Measurements from ENCODE around the gene MOCS1. TPM values are rescaled to one million over a fixed set of nuclear protein-coding genes. Genes with fewer than 3 reads are reported as not detected.

The MOCS1 gene
- total RNA-seq, 1 donor from 2014 or later = 22.9 TPM

- Histone ChIP-seq H3K27ac (no peak overlapping the region), H3K4me1 (peaks cover 44% of the 10 kb centered on the region)
These were observed 5.1 kb downstream of the MOCS1 start for GRCh38 chr6:39929039-39929732.

DNA sequence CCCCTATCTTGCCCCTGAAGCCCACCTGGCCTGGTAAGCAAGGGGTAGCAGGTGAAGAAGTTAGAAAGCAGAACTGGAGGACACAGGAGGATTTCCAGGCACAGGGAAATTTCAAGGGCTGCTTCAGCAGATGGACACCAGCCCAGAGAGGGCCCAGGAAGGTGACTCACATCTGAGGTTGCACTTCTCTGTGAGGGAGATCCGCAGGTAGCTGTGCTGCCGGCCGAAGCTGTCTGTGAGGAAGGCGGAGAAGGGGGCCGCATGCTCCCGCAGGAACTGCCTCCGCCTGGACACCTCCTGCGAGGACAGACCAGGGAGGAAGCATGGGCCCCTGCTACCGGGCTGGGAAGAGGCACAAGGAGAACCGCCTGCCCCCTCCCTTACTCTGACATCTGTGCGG lies 7.1 kb downstream of the MOCS1 start:
- ATAC-seq = peak in 1 of 2 donors; percentile 55
- no peak overlapping the region for H3K27ac ChIP-seq
- H3K36me3 ChIP-seq = peaks cover 40% of the 10 kb centered on the region
- no peak overlapping the region for H3K4me3 ChIP-seq
- DNase-seq = no peak
- H3K9me3 ChIP-seq = no peaks in the 10 kb centered on the region
- peaks cover 39% of the 10 kb centered on the region for H3K4me1 ChIP-seq
- H3K27me3 ChIP-seq (ENCODE audit: low read depth) = no peaks in the 10 kb centered on the region
- intact Hi-C loops (cut with DNase I) = no loop called here
- TF ChIP-seq CTCF (IDR thresholded peaks at IDR 0.05) = no peak

More at GRCh38 chr6:39929039-39929732, 5.1 kb downstream of the MOCS1 start:
- ATAC-seq (peak in 1 of 2 donors; percentile 3), DNase-seq (no peak)
- intact Hi-C loops (cut with DNase I) = no loop called here
- no peak for TF ChIP-seq CTCF (IDR thresholded peaks at IDR 0.05)
- H3K4me3 ChIP-seq = no peak overlapping the region
- H3K36me3 ChIP-seq = peaks cover 22% of the 10 kb centered on the region
- peaks cover 2% of the 10 kb centered on the region for H3K27me3 ChIP-seq (ENCODE audit: low read depth)
- no peaks in the 10 kb centered on the region for H3K9me3 ChIP-seq

DNA sequence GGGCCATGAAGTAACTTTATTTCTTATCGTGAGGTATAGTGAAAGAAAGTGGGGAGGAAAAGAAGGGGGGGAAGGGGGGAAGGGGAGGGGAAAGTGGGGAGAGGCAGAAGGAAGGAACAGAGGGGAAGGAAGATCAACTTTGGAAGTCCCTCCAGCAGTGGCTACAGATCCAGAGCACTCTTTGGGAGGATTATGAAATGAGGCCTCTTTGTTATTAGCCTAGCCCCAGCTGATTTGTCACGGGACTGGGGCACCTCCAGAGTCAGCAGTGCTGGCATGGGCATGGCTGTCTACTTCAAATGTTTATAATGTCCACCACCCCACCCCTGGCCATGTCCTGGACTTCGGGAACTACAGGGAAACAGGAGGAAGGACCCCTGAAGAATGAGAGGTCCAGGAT lies 7.6 kb downstream of the MOCS1 start:
- Histone ChIP-seq H3K27me3 (ENCODE audit: low read depth) (no peaks in the 10 kb centered on the region), H3K36me3 (peaks cover 45% of the 10 kb centered on the region), H3K4me3 (no peak overlapping the region), H3K4me1 (peaks cover 37% of the 10 kb centered on the region), H3K9me3 (no peaks in the 10 kb centered on the region), H3K27ac (no peak overlapping the region)
- intact Hi-C loops (cut with DNase I) = no loop called here
- ATAC-seq (no peak), DNase-seq (no peak)
- TF ChIP-seq CTCF (IDR thresholded peaks at IDR 0.05) = no peak

GRCh38 chr6:39925931-39926290 lies 8.4 kb downstream of the MOCS1 start:
- no peak overlapping the region for H3K4me3 ChIP-seq
- DNase-seq (no peak), ATAC-seq (no peak)
- peaks cover 48% of the 10 kb centered on the region for H3K36me3 ChIP-seq
- no peak for TF ChIP-seq CTCF (IDR thresholded peaks at IDR 0.05)
- no peak overlapping the region for H3K27ac ChIP-seq
- H3K4me1 ChIP-seq = peaks cover 37% of the 10 kb centered on the region
- no peaks in the 10 kb centered on the region for H3K9me3 ChIP-seq
- no peaks in the 10 kb centered on the region for H3K27me3 ChIP-seq (ENCODE audit: low read depth)
- intact Hi-C loops (cut with DNase I) = no loop called here

GRCh38 chr6:39925191-39925930 lies 8.9 kb downstream of the MOCS1 start:
- H3K36me3 ChIP-seq = peaks cover 48% of the 10 kb centered on the region
- peaks cover 37% of the 10 kb centered on the region for H3K4me1 ChIP-seq
- no peak overlapping the region for H3K27ac ChIP-seq
- no peaks in the 10 kb centered on the region for H3K9me3 ChIP-seq
- ATAC-seq (no peak), DNase-seq (no peak)
- no peak for TF ChIP-seq CTCF (IDR thresholded peaks at IDR 0.05)
- no peak overlapping the region for H3K4me3 ChIP-seq
- H3K27me3 ChIP-seq (ENCODE audit: low read depth) = no peaks in the 10 kb centered on the region
- intact Hi-C loops (cut with DNase I) = no loop called here
